Stimulated activated CD8-positive, alpha-beta memory T cell treated with anti-CD3 and anti-CD28 coated beads, Interleukin-12 subunit alpha, Interleukin-12 subunit beta, amount 100 ng/mL, for 24 hours (primary cell): Measurements from ENCODE around the gene BIN2.
"Not testable (repeated sequence)": the region's sequence is repeated elsewhere in the genome, so short reads cannot be mapped to it uniquely, and the experiment has no call there.

Experiments used
- DNase-seq: peaks from one replicate; pipeline ENCODE4 v3.0.0-alpha.2; 2020; ENCODE audit errors: extremely low read depth

BIN2 gene

DNA sequence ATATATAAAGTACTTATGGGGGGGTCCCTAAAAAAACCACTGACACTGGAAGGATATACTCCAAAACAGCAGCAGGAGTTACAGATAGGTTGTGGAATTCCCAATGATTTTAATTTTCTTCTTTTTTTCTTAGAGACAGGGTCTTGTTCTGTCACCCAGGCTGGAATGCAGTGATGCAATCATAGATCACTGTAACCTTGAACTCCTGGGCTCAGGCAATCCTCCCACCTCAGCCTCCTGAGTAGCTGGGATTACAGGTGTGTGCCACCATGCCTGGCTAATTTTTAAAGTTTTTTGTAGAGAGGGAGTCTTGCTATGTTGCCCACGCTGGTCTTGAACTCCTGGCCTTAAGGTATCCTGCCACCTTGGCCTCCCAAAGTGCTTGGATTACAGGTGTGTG lies 64.4 kb downstream of the BIN2 start:
- not testable (repeated sequence) for DNase-seq

DNA sequence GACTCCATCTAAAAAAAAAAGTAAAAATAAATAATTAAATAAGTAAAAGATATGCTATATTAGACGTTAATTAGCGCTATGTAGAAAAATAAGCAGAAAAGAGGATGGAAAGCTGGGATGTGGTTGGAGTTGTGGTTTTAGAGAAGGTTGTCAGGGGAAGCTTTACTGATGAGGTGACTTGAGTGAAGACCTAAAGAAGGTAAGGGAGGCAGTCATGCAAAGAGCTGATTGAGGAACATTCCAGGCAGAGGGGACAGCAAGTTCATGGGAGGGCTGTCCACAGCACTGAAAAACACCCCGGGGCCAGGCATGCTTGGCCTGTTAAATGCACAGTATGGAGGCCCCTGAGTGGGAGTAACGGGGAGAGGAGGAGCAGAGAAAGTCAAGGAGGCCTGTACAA lies 69.4 kb downstream of the BIN2 start:
- DNase-seq: no peak

DNA sequence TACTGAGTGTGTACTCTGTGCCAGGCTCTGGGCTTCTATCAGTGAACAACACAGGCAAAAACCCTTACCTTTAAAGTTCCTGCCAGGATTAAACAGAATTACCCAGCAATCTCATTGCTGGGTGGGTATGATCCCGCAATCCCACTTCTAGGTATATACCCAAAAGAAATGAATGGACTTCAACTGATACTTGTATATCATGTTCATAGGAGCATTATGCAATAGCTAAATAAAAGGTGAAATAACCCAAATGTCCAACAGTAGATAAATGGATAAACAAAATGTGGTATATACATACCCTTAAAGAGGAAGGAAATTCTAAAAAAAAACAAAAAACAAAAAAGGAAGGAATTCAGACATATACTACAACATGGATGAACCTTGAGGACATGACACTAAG lies 70.7 kb downstream of the BIN2 start:
- DNase-seq: no peak

DNA sequence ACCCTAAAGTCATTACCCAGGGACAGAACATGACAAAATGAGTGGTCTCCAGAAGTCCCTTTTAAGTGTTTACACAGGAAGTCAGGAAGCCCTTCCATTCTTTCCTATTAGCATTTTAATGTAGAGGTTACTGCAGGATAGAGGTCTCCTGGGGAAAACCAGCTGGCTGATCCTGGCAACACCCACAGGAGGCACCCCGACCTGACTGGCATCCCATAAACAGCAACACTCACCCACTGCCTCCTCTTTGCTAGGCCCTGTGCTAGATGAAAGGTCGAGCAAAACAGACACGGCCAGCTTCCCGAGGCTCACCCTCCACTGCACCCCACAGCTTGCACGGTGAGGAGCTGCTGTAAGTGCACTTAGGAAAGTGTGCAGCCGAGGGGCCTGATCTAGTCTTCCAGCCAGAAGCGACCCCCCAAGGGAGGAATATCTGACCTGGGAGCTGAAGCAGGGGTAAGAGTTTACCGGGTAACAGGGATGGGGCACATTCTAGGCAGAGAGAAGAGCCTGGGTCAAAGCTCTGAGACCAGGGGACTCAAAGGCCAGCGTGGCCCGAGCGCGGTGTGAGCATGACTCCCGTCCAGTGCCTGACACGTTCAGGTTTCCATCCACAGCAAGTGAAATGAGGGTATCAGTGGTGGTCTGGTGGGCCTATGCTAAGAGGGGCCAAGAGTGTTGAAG lies 76.3 kb downstream of the BIN2 start:
- DNase-seq: no peak

DNA sequence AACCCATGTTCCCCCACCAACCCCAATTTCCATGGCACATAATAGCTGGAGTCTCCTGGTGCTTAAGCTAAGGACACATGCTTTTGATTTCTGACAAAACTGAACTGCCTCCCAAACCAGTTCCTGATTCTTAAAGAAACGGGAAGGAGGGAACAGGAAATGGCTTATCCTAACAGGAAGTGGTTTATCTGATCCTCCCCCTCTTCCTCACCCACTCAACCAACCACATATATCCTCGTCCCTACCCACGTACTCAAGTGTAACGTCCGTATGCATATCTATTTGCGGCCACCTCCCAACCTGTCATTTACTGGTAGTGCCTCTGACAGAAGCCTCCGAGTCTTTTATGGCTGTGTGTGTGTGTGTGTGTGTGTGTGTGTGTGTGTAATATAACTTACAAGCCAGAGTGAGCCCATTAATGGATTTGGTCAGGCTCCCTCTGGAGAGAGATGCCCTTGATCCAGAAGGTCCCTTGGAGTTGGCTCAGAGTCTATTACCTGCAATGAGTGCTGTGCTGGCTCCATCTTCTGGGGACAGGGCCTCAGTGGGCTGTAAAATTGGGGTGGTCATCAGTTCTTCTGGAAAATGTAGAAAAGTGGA lies 77.6 kb downstream of the BIN2 start:
- no peak for DNase-seq

DNA sequence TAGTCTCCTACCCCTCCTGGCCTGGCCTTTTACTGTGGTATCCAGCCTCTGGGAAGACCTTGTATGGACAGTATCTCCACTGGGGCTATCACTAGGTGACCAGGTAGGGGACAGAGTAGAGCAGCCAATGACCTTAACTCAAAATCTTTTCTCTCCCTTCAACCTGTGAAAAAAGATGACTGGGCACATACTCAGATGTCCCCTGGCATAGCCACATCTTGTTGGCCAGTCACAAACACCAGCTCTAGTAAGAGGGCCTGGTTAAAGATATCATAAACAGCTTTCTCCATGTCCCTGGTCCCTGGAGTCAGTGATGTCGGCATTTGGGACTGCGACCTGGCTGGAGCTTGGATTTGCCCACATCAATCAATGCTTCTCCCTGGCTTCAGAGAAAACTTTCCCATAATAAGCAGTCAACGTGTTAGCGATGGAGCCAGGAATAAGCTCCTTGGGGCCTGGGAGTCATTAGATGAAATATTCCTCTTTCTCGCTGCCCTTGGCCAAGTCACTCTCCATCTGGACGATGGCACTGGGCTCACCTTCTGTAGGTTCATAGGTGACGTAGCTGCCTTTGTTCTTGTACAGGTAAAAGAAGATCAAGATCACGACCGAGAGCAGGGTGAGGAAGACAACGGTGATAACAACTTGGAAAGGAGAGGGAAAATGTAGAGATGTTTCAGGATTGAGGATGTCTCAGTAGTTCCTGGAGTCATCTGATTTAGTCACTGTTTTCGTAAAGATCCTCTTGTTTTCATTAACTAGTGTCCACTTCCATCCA lies 78.3 kb downstream of the BIN2 start:
- no peak for DNase-seq

DNA sequence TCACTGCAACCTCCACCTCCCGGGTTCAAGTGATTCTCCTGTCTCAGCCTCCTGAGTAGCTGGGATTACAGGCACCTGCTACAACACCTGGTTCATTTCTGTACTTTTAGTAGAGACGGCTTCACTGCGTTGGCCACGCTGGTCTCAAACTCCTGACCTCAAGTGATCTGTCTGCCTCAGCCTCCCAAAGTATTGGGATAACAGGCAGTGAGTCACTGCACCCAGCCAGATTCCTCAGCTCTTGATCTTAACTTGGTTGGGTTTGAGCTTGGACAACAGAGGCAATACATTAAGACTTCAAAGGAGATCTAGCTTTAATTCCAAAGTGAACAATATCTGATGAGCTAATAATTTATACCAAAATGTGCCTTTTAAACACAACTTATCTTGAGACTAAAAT lies 79.7 kb downstream of the BIN2 start:
- no peak for DNase-seq

DNA sequence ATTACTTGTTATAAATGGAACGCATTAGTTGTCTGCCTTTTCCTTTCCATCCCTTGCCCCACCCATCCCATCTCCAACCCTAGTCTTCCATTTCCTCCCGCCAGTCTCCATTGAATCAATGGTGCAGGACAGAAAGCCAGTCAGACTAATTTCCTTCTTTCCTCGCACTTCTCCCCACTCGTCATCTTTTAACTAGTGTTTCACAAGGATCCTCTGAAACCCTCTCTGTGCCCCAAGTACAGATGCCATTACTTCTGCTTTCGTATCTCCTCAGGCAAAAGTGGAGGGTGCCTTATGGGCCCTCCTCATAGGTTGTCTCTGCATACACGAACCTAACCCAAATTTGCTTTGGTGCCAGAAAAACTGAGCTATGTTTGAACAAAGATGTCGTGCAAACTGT lies 81.1 kb downstream of the BIN2 start:
- no peak for DNase-seq

DNA sequence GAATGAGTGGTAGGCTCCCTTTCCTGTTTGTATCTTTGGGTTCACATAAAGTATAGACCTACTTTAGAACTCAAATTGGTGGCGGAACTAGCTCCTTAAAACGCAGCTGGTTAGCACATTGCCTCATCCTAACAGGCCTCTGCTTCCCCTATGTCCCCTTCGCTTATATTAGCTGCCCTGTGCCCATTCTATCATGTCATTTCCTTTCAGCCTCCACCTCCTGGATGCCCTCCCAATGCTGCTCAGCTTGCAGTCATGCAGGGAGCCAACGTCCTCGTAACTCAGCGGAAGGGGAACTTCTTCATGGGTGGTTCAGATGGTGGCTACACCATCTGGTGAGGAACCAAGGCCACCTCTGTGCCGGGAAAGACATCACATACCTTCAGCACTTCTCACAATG lies 81.9 kb downstream of the BIN2 start:
- no peak for DNase-seq

DNA sequence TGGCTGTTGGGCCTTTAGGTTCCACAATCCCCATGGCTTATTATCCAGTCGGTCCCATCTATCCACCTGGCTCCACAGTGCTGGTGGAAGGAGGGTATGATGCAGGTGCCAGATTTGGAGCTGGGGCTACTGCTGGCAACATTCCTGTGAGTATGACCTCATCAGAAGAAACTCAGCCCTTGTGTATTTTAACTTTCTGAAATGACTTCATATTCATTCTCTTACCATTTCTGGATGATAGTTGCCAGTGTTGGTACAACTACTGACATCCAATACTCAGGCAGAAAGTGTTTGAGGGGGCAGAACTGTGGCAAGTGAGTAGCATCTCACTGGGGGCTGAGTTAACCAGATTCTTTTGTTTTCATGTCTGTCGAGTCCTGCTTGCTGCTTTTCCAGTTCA lies 83.0 kb downstream of the BIN2 start:
- DNase-seq: no peak

DNA sequence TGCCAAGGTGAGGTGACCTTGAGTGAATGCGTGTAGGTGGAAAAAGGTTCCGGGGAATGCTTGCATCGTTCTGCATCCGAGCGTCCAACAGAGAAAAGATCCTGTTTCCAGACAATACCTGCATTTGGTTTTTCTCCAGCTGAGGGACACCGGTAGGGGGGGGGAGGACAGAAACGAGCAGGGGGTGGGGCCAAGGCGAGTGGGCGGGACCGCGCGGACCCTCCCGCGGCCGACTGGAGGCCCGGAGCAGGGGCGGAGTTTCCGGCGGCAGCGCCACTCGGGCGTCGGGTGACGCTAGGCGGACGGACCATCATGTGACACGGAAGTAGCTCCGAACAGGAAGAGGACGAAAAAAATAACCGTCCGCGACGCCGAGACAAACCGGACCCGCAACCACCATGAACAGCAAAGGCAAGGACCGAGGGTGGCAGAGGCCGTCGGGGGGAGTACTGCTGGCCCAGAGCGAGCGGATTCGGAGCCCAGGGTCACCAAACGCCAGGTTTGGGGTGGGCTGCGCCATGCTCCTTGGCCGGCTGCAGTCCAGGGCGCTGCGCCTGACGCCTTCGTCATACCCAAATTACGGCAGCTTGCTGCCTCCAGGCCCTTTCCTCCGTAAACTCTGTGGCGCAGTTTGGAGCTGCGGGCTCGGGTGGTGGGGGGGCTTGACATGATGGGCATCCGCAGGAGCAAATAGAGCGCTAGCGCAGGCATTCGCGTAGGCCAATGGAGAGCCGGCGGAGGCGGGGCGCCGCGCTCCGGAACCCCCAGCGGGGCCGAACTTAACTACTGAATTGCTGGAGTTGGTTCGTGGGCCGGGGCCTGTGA lies 85.3 kb downstream of the BIN2 start, which contains the start of gene DAZAP2:
Gene DAZAP2 (plus strand): TSS at position 317 of the 825 bp plus-strand sequence. CDS start 82 bp downstream, at position 399.
- DNase-seq: peak; percentile 93

DNA sequence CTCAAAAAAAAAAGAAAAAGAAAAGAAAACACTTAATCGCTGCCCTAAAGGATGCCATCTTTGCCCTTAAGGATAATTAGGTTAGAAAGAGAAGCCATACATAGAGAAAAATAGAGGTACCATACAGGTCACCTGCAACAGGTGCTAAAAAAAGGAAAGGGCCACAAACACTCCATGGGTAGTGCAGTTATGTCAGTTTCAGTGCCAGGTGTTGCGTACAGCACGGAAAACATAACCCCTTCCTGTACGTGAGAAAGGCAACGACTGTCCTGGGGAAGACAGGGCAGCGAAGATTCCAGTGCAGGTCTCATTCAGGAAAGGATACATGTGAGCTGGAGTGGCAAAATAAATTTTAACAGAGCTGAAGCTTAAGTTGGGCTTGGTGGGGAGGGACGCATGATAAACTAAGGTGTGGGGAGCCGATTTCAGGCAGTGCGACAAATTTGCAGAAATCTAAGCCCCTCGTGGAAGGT lies 85.9 kb downstream of the BIN2 start:
- DNase-seq: no peak

DNA sequence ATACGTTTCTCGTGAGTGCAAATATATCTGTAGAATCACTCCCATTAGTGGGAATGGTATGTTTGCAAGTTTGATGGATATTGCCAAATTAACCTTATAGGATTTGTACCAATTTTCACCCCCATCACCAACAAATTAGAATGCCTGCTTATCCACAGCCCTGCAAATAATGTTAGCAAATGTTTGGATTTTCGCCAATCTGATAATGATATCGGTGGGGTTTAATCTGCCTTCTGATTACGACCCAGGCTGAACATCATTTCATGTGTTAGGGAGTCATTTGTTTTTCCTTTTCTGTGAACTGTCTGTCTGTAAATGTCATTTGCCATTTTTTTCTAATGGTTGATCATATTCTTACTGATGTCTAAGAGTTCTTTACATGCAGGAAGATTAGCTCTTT lies 89.4 kb downstream of the BIN2 start:
- DNase-seq: no peak

DNA sequence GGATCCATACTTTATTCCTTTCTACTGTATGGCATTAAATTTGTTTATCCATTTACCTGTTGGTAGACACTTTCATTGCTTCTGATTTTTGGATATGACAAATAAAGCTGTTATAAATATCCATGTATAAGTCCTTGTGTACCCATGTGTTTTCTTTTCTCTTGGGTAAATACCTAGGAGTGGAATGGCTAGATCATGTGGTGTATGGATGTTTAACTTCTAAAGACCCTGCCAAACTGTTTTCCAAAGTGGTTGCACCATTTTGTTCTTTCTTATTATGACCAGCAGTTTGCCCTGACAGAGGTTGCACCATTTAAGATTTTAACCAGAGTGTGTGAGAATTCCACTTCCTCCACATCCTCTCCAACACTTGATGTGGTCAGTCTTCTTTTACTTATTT lies 91.3 kb downstream of the BIN2 start:
- DNase-seq: no peak
